NCI-H2227 (cell line): ENCODE data around the gene FYCO1.

Experiments
- DNase-seq: peaks from one replicate; lab custom pipeline; 2025; ENCODE audit not compliant: unreplicated experiment; lab: John Stamatoyannopoulos, UW

The FYCO1 gene

DNA sequence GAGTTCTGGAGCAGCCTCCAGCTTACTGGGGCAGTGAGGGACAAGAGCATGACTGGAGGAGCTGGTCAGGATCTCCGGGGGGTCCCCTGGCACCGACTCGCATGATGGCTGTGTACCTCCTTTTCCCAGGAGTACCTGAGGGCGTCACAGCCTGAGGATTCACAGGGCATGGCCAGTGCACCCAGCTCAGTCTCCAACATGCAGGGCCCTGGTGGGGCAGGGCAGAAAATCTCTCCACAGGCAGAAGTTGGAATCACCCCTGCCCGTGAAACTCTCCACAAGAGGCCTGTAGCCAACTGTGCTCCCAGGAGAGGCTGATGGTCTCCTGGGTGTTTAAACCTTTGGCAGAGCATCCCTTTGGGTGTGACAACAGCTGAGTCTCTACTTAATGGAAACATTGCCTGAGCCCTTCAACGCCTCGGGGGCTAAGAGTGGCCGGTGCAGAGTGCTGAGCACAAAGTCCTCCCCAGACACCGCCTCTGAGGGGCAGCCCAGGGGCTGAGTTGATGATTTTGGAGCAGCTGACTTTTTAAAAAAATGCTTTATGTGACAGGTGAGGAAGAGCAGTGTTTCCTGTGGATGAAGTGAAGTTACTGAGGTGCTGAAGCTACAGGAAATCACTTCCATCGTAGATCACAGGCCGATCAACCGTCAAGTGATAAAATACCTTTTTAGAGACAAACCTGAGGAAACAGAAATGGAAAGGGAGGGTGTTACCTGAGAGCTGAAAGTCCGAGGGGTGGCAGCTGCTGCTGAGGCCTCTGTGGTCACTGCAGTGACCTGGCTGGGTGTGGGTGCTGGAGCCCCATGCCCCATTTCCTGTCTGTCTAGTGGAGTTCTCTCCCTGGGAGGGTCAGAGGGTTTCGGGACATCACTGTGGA is 74.2 kb downstream of the FYCO1 start:
- DNase-seq = no peak

DNA sequence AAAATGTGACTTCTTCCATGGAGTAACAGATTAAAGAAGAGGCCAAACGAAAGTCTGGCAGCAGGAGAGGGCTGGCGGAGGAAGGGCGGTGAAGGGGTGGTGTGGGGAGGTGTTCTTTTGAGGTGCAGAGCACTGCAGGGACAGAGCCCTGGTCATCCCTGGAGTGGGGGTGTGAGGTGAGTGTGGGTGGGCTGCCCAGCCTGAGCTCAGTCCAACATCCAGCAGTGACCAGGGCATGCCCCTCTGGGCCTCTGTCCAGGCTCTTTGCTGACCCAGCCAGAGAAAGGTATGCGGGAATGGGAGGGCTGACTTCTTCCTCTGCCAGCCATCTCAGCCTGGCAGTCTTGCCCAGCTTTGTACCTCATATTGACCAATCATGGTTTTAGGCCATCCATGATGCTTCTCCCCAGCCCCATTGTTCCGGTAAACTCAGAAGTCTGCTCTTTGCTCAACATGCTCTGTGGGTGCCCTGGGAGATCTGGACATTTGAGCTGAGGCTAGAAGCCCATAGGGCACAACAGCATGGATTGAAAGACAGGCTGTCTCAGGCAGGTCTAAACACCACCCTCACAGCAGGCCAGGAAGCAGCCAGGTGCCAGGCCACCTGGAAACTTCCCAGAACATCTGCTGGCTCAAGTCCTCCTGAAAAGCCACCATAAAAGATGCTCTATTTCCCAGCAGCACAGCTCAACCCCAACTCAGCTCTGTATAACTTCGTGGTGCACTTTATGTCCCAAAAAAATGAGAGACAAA is 78.3 kb downstream of the FYCO1 start:
- DNase-seq = no peak

DNA sequence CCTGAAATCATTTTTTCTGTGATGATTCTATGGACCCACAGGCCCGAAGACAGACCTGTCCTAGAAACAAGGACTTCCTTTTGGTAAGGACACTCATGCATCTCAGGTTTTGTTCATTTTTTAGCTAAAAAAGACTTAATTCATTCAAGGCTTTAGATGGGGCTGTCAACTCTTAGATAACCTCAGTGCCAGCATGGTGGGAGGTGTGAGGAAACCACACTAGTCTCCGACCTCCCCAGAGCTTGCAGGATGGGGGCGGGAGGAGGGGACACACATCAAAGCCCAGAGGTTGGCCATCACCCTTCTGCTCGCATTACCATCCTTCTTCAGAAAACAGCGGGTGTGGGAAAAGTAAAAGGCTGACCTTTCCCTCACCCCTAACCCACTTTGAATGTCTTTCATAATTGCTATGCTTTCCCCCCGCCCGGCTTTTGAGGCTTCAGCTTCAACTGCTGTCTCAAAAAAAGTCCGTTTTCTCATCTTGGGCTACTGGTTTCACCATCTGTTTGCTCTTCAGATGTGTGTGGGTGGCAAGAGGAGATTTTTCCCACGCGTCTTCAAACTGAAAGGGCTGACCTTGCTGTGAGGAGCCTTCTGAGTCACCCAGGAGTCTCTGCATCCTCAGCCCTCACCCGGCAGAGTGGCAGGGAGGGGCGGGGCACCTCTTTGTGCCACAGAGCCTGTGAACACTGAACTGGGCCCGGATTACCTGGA is 79.9 kb downstream of the FYCO1 start:
- peak; percentile 6 for DNase-seq

DNA sequence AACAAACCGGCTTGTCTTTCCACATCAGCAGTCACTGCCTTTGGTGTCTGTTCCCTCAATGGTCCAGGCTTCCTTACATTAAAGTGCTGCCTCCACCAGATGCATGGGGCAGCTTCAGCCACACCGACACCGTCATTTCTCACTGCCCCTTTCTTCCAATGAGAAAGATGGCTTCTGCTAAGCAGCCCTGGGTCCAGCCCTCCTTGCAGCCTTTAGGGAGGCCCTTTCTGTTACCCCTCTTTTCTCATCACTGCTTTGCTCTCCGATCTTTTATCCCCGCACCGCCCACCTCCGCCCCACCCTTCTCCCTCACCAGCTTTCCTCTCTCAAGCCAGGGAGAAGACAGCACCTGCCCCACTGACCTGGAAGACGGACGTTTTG is 80.6 kb downstream of the FYCO1 start:
- DNase-seq = no peak

DNA sequence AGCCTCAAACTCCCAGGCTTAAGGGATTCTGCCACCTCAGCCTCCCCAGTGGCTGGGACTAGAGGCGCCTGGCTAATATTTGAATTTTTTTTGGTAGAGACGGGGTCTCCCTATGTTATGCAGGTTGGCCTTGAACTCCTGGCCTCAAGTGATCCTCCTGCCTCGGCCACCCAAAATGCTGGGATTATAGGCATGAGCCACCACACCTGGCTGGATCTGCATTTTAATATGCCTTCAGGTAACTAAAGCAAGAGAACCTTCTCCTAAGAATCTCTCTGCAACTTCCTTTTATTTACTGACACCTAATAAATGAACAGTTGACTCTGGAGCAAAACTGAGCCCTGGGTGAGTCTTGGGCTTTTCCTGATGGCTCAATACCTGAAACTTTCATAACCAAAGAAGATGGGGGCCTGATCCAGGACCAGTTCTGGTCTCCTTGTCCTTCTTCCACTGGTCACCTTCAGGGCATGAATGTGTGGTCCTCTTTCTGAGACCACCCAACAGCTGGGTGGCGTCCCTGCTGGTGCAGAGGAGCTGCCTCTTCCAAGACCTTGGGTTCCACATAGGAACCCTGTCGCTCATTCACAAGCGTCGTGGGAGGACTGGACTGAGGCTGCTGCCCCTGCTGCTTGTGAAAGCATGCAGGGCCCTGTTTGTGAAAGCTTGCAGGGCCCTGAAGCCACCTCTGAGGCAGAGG is 81.1 kb downstream of the FYCO1 start:
- no peak for DNase-seq

DNA sequence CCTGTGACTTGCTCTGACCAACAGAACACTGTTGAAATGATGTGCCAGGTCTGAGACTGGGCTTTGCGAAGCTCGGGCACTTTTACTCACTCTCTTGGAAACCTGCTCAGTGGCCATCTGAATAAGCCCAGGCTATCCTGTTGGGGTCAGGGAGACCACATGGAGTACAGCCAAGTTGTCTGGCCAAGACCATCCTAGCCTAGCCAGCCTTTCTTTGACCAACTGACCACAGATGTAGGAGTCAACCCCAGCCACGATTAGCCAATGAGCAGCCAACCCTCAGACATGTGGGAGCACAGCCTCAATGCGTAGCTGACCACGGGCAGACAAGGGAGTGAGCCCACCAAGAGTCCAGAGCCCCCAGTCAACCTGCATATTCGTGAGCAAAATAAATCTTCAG is 83.2 kb downstream of the FYCO1 start:
- DNase-seq = no peak

DNA sequence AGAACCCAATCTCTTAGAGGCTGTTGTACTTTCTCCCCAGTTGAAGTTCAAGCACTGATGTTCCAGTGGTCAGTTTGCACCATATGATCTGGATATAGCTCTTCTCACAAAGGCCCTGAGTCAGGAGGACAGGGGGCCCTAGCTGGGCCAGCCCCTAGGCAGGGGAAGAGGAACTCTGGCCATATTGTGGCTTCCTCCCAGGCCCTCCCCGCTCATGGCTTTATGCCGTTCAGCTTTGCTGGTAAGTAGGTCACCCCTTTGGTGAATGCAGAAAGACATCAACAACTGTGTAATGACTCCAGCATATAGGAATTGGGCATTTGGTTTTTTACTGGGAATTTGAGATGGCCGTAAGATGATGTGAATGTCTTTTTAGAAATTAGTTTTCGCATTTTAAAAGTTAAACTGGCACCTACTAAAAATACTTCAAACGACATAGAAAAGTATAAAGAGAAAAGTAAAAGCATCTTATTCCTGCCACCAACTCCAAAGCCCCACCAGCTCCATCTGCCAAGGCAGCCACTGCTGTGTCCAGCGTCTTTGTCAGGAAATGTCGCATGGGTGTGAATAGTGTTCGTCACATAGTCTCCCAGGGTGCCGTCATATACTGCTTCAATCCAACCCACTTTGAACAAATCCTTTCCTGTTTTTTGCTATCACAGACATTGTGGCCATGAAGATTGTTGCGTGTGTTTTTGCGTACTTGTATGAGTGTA is 84.0 kb downstream of the FYCO1 start:
- DNase-seq = no peak

DNA sequence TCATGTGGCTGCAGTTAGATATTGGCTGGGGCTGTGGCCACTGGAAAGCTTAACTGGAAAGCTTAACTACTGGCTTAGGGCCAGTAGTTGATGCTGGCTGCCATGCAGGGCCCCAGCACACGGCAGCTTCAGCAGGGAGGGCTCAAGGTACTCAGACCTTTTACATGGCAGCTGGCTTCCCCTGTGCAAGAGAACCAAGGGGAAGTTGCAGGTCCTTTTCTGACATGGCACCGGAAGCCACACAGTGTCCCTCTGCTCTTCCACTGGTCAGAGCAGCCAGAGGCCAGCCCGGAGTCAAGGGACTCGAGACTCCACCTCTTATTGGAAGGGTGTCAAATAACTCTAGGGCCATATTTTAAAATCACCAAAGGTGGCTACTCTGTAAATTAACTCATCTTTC is 84.7 kb downstream of the FYCO1 start:
- DNase-seq = no peak

DNA sequence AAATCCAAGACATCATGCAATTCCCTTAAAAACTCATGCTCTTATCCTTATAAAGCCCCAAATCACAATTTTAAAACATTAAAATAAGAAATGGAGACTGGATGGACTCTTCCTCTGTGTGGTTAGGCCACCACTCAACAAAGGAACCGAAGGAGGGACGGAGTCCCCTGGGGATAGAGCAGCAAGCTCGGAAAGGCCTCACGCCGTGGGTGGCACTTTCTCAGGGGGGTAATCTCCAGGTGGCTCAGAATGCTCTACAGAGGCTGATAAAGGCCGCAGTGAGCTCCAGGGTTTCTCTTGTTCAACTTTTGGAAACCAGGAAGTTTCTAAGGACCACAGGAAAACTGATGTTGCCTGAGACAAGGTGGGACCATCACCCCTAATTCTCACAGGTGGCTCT is 86.1 kb downstream of the FYCO1 start:
- DNase-seq = no peak

DNA sequence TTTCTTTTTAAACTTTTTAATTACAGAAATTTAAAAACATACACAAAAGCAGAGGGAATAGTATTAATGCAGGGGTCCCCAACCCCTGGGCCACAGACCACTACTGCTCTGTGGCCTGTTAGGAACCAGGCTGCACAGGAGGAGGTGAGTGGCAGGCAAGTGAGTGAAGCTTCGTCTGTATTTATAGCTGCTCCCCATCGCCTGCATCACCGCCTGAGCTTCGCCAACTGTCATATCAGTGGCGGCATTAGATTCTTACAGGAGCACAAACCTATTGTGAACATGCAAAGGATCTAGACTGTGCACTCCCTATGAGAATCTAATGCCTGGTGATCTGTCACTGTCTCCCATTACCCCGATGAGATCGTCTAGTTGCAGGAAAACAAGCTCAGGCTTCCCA is 86.9 kb downstream of the FYCO1 start:
- no peak for DNase-seq

DNA sequence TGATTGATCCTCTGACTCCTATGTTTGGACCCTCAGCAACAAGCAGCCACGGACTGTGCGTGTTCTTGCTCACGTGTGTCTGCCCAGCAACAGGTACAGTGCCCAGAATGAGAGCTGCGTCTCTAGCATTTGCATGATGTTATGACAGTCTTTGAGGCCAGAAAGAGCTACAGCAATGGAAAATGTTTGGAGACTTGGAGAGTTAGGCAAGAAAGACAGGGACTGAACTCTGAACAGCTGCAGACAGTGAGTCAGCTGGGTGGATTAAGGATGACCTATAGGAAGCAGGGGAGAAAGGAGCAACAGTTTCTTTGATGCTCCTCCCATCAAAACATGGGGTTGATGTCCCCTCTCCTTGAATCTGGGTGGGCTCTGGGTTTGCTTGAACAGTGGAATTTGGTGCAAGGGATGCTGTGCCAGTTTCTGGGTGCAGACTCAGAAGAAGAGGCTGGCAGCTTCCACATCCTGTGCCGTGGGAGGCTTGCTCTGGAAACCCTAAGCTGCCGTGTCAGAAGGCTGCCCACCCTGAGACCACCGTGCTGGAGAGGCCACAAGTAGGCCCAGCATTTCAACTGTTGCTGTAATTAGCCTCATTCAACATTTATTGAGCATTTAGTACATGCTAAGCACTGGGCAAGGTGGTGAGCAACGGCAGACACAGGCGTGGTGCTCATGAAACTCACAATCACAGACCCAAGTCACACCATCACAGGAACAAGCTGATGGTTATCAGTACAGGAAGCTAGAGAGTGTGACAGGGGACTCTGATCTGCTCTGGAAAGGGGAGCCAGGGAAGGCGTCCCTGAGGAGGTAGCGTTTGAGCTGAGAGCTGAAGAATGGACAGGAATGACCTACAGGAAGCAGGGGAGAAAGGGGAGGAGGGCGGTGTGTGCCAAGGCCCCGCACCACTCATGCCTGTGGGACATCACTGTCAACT is 87.6 kb downstream of the FYCO1 start:
- DNase-seq = no peak

DNA sequence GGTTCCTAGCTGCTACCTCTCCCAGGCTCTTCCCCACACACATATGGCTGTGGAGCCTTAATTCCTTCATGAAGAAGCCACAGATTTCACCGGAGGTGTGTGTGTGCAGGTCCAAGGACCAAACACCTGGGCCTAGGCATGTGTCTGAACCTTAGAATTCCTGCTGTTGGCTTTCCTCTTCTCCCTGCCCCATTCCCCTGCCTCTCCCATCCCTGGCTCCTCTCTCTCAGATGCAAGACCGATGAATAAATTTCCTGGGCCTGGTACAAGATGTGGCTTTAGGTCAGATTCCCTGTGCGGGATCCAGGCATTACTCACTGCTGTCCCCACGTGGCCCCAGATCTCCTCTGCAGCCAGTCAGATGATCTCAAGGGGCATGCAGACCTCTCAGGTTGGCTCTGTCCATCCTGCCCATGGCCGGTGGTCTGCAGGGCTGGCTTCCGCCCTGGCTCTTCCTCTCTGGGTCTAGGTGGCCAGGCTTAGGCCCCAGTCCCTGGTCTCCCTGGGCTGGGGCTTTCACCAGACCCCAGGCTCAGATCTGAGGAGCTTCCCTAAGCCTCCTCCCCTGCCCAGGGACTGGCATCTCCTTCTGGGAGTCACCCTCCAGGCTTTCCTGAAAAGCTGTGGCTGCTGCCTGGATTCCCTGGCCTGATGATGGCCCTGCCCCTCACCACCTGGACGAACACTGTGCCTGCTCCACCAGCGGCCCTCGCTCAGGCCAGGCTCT is 88.8 kb downstream of the FYCO1 start:
- no peak for DNase-seq

DNA sequence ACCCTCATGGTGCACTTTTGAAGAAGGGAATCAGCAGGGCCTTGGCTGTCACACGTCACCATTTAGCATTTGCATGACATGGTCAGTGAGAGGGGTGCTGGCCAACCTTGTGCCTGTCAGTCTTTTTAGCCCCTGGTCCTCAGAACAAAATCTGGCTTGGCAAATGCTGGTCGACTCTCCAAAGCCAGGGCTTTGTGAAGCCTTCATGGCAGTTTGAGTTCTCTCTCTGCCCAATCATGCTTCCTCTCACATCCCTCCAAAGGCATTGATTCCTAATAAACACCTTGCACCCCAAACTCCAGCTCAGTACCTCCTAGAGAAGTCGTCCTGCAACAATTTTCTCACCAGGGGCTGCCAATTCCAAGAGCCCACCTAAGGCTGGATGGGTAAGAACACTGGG is 89.9 kb downstream of the FYCO1 start:
- no peak for DNase-seq

DNA sequence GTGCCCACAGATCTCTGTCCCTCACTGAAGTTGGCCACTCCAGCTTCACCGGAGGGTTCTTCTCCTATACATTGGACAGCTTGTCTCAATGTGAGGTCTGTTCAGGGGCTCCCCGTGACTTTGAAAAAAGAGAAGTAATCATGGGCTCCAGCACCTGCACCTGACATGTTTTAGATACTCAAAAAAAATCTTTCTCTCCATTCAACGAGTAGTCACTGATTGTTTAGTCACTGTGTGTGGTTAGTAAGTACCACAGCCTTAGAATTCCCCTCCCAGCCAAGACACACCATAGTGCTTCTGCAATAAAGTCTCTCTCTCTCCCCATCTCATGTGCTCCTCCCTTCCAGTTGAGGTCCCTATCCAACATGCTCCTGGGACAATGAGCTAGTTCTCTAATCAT is 90.7 kb downstream of the FYCO1 start:
- DNase-seq = no peak

DNA sequence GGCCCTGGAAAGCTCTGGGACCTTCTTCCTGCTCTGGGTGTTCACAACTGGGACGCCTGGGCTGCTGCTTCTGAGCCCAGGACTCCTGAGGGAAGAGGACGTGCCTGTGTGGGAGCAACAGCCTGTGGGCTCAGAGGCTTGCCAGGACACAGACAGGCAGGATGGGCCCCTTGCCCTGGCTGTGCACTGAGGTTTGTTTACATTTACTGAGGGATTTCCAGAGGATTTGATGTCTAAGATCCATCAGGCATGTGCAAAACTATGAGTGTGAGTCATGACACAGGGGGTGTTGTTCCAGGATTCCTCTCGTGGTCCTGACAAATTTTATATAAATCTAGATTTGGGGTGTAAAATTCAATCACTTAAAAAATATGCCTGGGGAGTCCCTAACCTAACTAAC is 98.7 kb downstream of the FYCO1 start:
- DNase-seq = no peak

DNA sequence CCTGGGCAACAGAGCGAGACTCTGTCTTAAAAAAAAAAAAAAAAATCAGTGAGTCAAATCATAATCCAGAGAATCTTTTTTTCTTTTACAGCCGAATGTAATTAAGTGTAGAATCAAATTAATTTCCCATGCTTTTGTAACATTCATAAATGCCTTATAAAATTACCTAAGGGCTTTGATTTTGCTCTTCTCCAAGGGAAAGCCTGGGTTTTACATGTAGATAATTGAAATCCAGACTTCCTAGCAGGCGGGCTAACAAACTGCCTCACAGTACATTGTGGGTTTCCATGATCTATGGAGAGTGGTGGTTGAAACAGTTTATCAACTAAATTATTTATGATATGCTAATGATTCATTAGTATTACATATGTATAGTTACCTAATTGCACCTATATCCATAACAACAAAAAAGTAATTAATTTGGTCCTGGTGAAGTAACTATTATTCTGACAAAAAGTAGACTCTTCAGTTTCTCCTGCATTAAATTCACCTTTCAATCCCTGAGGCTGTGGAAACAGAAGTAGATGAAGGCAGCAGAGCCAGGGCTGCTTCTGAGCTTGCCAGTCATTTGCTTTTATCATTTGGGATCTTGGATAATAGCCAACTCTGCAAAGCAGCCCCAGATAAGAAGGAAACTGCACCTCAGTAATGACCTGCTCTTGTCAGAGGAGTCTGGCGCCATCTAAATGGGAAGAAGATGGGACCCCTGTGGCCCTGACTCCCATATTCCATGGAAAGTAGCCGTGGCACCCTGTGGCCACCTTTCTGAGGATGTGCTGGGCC is 99.7 kb downstream of the FYCO1 start:
- DNase-seq = no peak

DNA sequence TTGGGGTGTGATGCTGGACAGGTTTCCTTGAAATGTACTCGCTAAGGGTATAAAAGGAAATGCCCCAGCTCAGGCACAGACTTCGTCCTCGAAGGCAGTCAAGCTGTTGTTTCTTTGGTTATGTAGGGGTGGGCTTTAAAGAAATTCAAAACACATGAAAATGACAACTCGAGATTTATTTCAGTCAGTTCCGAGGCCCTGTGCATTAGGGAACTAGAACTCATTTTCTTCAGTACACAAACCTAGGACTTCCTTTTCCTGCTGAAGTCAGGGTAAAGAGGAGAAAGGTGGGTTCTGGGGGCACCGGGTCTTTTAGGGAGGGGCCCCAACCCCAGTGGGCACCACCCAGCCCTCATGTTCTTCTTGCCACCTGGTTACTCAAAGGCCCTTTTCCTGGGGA is 101.6 kb downstream of the FYCO1 start:
- DNase-seq = no peak

DNA sequence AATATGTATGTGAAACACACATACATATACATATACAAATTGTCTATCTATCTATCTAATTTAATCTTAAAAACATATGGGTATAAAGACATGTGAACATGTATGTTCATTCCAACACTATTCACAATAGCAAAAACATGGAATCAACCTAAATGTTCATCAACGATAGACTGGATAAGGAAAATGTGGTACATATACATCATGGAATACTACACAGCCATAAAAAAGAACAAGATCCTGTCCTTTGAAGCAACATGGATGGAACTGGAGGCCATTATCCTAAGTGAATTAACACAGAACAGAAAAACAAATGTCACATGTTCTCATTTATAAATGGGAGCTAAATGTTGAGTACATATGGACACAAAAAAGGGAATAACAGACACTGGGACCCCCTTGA is 103.5 kb downstream of the FYCO1 start:
- DNase-seq = no peak
